OCI-LY7 (cell line): ENCODE data around the gene TOR1AIP1. TPM values are rescaled to one million over a fixed set of nuclear protein-coding genes. Genes with fewer than 3 reads are reported as not detected.

Source experiments
- BruUV-seq: library from RNA; stranded (reverse); fragments of 400-500 nt; replicated peaks from 2 replicates; lab custom pipeline; 2021; lab: Mats Ljungman, UMichigan
- CTCF ChIA-PET: fragments of 300-600 bp; sonication (Branson Sonifier 250); formaldehyde crosslinking; loops from one replicate; lab custom pipeline; 2022; ENCODE audit warnings: antibody characterized with exemption; ENCODE audit not compliant: unreplicated experiment; lab: Charles Lee
- POLR2A ChIA-PET: fragments of 300-600 bp; sonication (Branson Sonifier 250); formaldehyde crosslinking; loops from one replicate; lab custom pipeline; 2022; ENCODE audit warnings: antibody characterized with exemption; lab: Charles Lee
- DNase-seq: peaks from one replicate; pipeline ENCODE4 v3.0.0-alpha.2; 2015; ENCODE audit warnings: low spot score
- H2AFZ ChIP-seq: fragments of 200-600 bp; sonication (generic), shearing (Covaris generic); 2 replicates; pipeline ENCODE4 v1.6.1; 2014; ENCODE audit warnings: mild to moderate bottlenecking, antibody characterized with exemption, low read length, moderate library complexity
- H3K27ac ChIP-seq: fragments of 200-600 bp; sonication (generic); 2 replicates; pipeline ENCODE4 v1.5.1; 2014; ENCODE audit warnings: mixed run types, low read depth, mild to moderate bottlenecking, moderate library complexity, low read length, inconsistent platforms; ENCODE audit not compliant: poor library complexity, severe bottlenecking
- H3K36me3 ChIP-seq: fragments of 200-600 bp; sonication (generic); 2 replicates; pipeline ENCODE4 v1.6.1; 2014; ENCODE audit warnings: mild to moderate bottlenecking, antibody characterized with exemption, low read length, moderate library complexity, mixed read lengths; ENCODE audit not compliant: insufficient read depth
- H3K4me1 ChIP-seq: fragments of 200-600 bp; sonication (generic); 2 replicates; pipeline ENCODE4 v1.5.1; 2014; ENCODE audit warnings: mild to moderate bottlenecking, low read length; ENCODE audit not compliant: insufficient read depth, poor library complexity, severe bottlenecking
- H3K4me2 ChIP-seq: fragments of 200-600 bp; sonication (generic); 2 replicates; pipeline ENCODE4 v1.6.1; 2014; ENCODE audit warnings: mild to moderate bottlenecking, low read length
- H3K4me3 ChIP-seq: fragments of 200-600 bp; sonication (generic); 2 replicates; pipeline ENCODE4 v1.5.1; 2014; ENCODE audit warnings: mild to moderate bottlenecking, low read depth, low read length; ENCODE audit not compliant: poor library complexity, severe bottlenecking
- H3K79me2 ChIP-seq: fragments of 200-600 bp; sonication (generic); 2 replicates; pipeline ENCODE4 v1.6.1; 2016; ENCODE audit warnings: low read depth, mild to moderate bottlenecking, low read length, moderate library complexity, mixed read lengths; ENCODE audit not compliant: insufficient read depth
- H3K9me2 ChIP-seq: fragments of 200-600 bp; sonication (generic); 2 replicates; pipeline ENCODE4 v1.6.1; 2016; ENCODE audit warnings: mild to moderate bottlenecking, low read length, mixed read lengths; ENCODE audit not compliant: insufficient read depth
- H3K9me3 ChIP-seq: fragments of 200-600 bp; sonication (generic); 2 replicates; pipeline ENCODE4 v1.6.1; 2014; ENCODE audit warnings: mild to moderate bottlenecking, mixed run types, low read length, mixed read lengths
- H4K20me1 ChIP-seq: fragments of 200-600 bp; sonication (generic); 2 replicates; pipeline ENCODE4 v1.6.1; 2014; ENCODE audit warnings: mild to moderate bottlenecking, antibody characterized with exemption, low read length, moderate library complexity, mixed read lengths; ENCODE audit not compliant: insufficient read depth
- EZH2phosphoT487 ChIP-seq: fragments of 200-600 bp; sonication (generic); IDR thresholded peaks from 2 replicates; pipeline ENCODE4 v1.6.1; 2018; ENCODE audit warnings: low read depth, borderline replicate concordance, mild to moderate bottlenecking, mixed run types, antibody characterized with exemption, low read length, moderate library complexity, mixed read lengths
- intact Hi-C: fragments of 100-400 bp; cut with micrococcal nuclease; formaldehyde crosslinking; loops from one replicate; pipeline ENCODE4 v1.10.0; 2022; ENCODE audit not compliant: unreplicated experiment
- total RNA-seq, 2 experiments: library from RNA; depleted of rRNA in 1 of 2; stranded (reverse); fragments of >200 nt in 1 of 2; shearing (Covaris generic) in 1 of 2; gene quantifications; 2 replicates each; pipeline ENCODE4 v1.2.3, GENCODE V29; 2014 to 2022
- TF ChIP-seq, protein P1 (sequence below): fragments of 200-600 bp; sonication (generic); conservative IDR thresholded peaks from 2 replicates; pipeline ENCODE4 v1.5.1; 2014; ENCODE audit warnings: mild to moderate bottlenecking, antibody characterized with exemption, low read length, moderate library complexity, mixed read lengths

Gene TOR1AIP1
- total RNA-seq, 2 experiments from 2014 or later, result 11.0 to 14.5 TPM

DNA sequence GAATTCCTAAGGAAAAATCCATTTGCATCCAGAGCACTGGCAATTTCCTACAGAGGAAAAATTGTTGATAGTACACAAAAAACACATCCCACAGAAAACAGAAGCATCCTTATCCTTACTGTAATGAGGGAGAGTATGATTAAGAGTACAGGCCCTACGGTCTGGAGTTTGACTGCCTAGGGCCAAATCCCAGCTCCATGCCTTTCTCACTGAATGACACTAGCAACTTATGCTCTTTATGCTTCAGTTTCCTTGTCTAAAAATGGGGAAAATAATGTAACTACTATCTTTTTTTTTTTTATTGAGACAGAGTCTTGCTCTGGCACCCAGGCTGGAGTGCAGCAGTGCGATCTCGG is 44.7 kb downstream of the TOR1AIP1 start:
- H2AFZ ChIP-seq, result no peak overlapping the region
- no peaks in the 10 kb centered on the region for H3K79me2 ChIP-seq
- no peaks in the 10 kb centered on the region for H3K4me1 ChIP-seq
- ChIA-PET POLR2A (interaction anchor here (0.9 kb wide), 1 partner anchor 12 kb away, joined by 4 read pairs; no protein-coding TSS in a partner anchor), CTCF (no interaction called here)
- no peak overlapping the region for H3K4me3 ChIP-seq
- H3K36me3 ChIP-seq, result no peaks in the 10 kb centered on the region
- H3K4me2 ChIP-seq, result no peak overlapping the region
- no peak for TF ChIP-seq EZH2phosphoT487
- TF ChIP-seq, protein P1, sequence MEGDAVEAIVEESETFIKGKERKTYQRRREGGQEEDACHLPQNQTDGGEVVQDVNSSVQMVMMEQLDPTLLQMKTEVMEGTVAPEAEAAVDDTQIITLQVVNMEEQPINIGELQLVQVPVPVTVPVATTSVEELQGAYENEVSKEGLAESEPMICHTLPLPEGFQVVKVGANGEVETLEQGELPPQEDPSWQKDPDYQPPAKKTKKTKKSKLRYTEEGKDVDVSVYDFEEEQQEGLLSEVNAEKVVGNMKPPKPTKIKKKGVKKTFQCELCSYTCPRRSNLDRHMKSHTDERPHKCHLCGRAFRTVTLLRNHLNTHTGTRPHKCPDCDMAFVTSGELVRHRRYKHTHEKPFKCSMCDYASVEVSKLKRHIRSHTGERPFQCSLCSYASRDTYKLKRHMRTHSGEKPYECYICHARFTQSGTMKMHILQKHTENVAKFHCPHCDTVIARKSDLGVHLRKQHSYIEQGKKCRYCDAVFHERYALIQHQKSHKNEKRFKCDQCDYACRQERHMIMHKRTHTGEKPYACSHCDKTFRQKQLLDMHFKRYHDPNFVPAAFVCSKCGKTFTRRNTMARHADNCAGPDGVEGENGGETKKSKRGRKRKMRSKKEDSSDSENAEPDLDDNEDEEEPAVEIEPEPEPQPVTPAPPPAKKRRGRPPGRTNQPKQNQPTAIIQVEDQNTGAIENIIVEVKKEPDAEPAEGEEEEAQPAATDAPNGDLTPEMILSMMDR, result no peak
- intact Hi-C loops, result no loop called here
- no peaks in the 10 kb centered on the region for H3K9me3 ChIP-seq
- no TSS peak for BruUV-seq
- H4K20me1 ChIP-seq, result no peaks in the 10 kb centered on the region
- H3K27ac ChIP-seq, result no peak overlapping the region
- DNase-seq, result no peak
- no peaks in the 10 kb centered on the region for H3K9me2 ChIP-seq

DNA sequence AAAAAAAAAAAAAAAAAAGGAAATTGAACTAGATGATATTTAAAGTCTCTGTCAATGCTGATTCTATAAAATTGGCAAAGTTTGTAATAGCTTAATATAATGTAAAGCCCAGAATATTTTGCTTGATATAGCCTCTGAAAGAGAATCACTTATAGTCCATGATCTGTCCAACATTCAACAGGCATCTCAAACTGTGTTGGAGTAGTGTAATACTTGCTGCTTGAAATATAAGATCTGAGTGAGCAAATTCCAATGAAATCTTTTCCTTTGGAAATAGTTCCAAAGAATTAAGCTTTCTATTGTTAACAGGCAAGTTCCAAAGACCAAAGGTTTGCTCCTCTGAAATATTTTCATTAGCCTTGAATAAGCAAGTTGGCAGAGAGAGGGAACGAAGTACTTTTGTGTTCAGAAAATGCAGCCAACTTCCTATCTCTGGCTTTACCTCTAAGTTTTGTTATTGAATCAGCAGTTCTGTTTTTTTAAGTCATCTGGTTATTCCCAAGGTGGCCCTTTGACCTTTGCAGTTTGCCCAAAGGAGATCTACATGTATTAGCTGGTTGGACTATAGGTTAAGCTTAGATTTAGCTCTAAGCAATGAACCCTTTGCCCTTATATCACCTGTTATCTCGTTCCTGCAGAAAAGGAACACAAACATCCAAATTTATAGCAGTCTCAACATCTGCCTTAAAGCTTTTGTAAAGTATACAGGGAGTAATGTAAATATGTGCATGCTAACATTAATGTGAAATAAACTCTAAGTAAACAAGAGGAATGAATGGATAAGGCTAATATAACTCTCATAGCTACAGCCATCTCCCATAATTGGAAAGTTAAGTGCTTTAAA is 48.1 kb downstream of the TOR1AIP1 start:
- no peak for DNase-seq
- Histone ChIP-seq H3K4me1 (no peaks in the 10 kb centered on the region), H3K9me2 (no peaks in the 10 kb centered on the region), H3K4me3 (no peak overlapping the region), H3K9me3 (no peaks in the 10 kb centered on the region), H3K79me2 (no peaks in the 10 kb centered on the region), H4K20me1 (no peaks in the 10 kb centered on the region), H3K4me2 (no peak overlapping the region), H3K36me3 (no peaks in the 10 kb centered on the region), H3K27ac (no peak overlapping the region), H2AFZ (no peak overlapping the region)
- TF ChIP-seq EZH2phosphoT487, result no peak
- TF ChIP-seq, protein P1, result no peak
- ChIA-PET CTCF (no interaction called here), POLR2A (interaction anchor here (0.6 to 1.9 kb wide), 7 partner anchors 8 to 529 kb away, joined by 3 to 9 read pairs (median 5); no protein-coding TSS in a partner anchor)
- intact Hi-C loops, result no loop called here
- no TSS peak for BruUV-seq

DNA sequence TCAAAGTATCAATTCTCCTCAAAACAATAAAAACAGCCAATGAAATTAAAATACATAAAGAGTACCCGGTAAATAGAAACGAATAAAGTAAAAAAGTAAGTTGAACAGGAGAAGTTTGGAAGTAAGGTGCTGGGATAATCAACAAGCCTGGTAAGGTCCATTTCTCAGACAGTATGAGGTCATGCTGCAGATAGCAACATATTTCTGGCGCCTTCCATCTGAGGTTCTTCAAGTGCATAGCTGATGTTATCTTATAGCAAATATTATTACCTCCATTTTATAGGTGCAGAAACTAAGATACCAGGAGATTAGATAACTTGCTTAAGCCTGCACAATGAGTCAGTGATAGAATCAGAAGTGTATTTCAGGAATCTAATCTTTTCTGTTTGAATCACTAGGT is 48.8 kb downstream of the TOR1AIP1 start:
- Histone ChIP-seq H3K4me3 (no peak overlapping the region), H4K20me1 (no peaks in the 10 kb centered on the region), H3K4me2 (no peak overlapping the region), H3K79me2 (no peaks in the 10 kb centered on the region), H3K4me1 (no peaks in the 10 kb centered on the region), H3K9me3 (no peaks in the 10 kb centered on the region), H3K9me2 (no peaks in the 10 kb centered on the region), H2AFZ (no peak overlapping the region), H3K36me3 (no peaks in the 10 kb centered on the region), H3K27ac (no peak overlapping the region)
- TF ChIP-seq, protein P1, result no peak
- no peak for TF ChIP-seq EZH2phosphoT487
- intact Hi-C loops, result no loop called here
- DNase-seq, result no peak
- POLR2A ChIA-PET, result interaction anchor here (1.1 to 1.9 kb wide), 3 partner anchors 8 to 15 kb away, joined by 4 to 8 read pairs (median 5); no protein-coding TSS in a partner anchor
- CTCF ChIA-PET, result no interaction called here
- no TSS peak for BruUV-seq
